ENCODE data around the gene KRT36.

KRT36 gene

GRCh38 chr17:41484920-41485904 lies 4.5 kb downstream of the KRT36 start:
- DNase-seq (ENCODE audit: low read depth) = no peak
- TF ChIP-seq, protein P1, sequence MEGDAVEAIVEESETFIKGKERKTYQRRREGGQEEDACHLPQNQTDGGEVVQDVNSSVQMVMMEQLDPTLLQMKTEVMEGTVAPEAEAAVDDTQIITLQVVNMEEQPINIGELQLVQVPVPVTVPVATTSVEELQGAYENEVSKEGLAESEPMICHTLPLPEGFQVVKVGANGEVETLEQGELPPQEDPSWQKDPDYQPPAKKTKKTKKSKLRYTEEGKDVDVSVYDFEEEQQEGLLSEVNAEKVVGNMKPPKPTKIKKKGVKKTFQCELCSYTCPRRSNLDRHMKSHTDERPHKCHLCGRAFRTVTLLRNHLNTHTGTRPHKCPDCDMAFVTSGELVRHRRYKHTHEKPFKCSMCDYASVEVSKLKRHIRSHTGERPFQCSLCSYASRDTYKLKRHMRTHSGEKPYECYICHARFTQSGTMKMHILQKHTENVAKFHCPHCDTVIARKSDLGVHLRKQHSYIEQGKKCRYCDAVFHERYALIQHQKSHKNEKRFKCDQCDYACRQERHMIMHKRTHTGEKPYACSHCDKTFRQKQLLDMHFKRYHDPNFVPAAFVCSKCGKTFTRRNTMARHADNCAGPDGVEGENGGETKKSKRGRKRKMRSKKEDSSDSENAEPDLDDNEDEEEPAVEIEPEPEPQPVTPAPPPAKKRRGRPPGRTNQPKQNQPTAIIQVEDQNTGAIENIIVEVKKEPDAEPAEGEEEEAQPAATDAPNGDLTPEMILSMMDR (IDR thresholded peaks at IDR 0.05; ENCODE audit: control insufficient read depth, extremely low read depth, insufficient read depth) = no peak
- no peak overlapping the region for H3K4me3 ChIP-seq (ENCODE audit: low read depth, low read length)

GRCh38 chr17:41483991-41484826 lies 5.5 kb downstream of the KRT36 start:
- DNase-seq (ENCODE audit: low read depth) = peak; percentile 33
- TF ChIP-seq, protein P1 (IDR thresholded peaks at IDR 0.05; ENCODE audit: control insufficient read depth, extremely low read depth, insufficient read depth) = no peak
- H3K4me3 ChIP-seq (ENCODE audit: low read depth, low read length) = no peak overlapping the region

DNA sequence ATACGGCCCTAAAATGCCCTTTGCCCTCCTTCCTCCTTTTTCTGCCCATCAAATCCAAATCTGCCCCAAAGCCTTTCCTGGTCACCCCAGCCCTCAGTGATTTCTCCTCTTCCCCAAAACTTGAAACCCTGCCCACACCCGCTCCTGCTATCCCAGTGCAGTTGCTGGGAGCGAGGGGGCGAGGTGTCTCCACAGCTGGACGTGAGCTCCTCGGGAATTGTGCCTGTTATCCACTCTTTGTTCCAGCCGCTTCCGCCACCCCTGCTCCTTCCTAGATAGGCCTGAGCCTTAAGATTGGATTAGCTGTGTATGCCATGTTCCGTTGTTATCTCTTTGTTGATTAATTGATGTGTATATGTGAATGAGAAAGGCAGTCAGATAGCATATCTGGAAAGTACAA lies 6.2 kb downstream of the KRT36 start:
- TF ChIP-seq, protein P1 (IDR thresholded peaks at IDR 0.05; ENCODE audit: control insufficient read depth, extremely low read depth, insufficient read depth) = no peak
- no peak for DNase-seq (ENCODE audit: low read depth)
- H3K4me3 ChIP-seq (ENCODE audit: low read depth, low read length) = no peak overlapping the region

GRCh38 chr17:41481036-41481435 lies 8.7 kb downstream of the KRT36 start, which contains the start of gene KRT35:
TSS of gene KRT35 (minus strand) at chr17:41481151. CDS start at chr17:41481097, 54 bp downstream.
- H3K4me3 ChIP-seq (ENCODE audit: low read depth, low read length) = no peak within 1 kb of the TSS
- TF ChIP-seq, protein P1 (IDR thresholded peaks at IDR 0.05; ENCODE audit: control insufficient read depth, extremely low read depth, insufficient read depth) = no peak
- DNase-seq (ENCODE audit: low read depth) = no peak

DNA sequence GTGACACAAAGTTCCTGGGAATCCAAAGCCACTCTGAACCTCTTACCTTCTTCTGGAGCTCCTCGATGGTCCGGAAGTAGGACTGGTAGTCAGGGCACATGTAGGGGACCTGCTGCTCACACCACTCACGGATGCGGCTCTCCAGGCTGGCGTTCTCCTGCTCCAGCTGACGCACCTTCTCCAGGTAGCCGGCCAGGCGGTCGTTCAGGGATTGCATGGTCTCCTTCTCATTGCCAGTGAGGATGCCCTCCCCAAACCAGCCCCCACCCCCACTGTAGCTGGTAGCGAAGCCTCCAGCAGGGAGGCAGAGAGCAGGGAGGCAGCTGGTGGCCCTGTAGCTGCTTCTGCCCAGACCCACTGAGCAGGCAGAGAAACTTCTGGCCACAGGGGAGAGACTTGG lies 9.1 kb downstream of the KRT36 start:
- no peak overlapping the region for H3K4me3 ChIP-seq (ENCODE audit: low read depth, low read length)
- TF ChIP-seq, protein P1 (IDR thresholded peaks at IDR 0.05; ENCODE audit: control insufficient read depth, extremely low read depth, insufficient read depth) = no peak
- no peak for DNase-seq (ENCODE audit: low read depth)

DNA sequence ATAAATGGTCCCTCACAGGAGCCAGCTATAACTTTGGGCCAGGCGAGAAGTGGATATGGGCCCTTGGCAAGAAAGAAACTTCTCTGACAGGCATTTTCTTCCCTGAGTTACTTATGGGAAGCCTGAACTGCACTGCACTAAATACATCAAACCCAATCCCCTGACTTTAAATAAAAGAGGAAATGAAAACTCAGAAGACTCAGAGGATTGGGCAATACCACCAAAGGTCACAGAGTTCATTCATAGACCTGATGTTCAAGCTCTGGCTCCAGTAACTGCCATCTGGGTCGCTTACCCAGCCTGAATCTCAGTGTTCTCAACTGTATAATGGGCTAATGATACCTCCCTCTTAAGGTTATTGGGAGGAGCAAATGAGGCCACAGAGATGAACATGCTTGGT lies 9.6 kb downstream of the KRT36 start:
- DNase-seq (ENCODE audit: low read depth) = no peak

More for the DNA sequence above, 9.6 kb downstream of the KRT36 start:
- H3K4me3 ChIP-seq (ENCODE audit: low read depth, low read length) = no peak overlapping the region
- TF ChIP-seq, protein P1 (IDR thresholded peaks at IDR 0.05; ENCODE audit: control insufficient read depth, extremely low read depth, insufficient read depth) = no peak
